ENCODE data around the gene SPDYE16.
"Not testable (repeated sequence)": the region's sequence is repeated elsewhere in the genome, so short reads cannot be mapped to it uniquely, and the experiment has no call there.

SPDYE16 gene

GRCh38 chr7:76549025-76549854, 6.1 kb upstream of the SPDYE16 start:
- DNase-seq, result peak; percentile 80

GRCh38 chr7:76531643-76532042, 11.5 kb downstream of the SPDYE16 start:
- not testable (repeated sequence) for DNase-seq

GRCh38 chr7:76526183-76526582, 16.9 kb downstream of the SPDYE16 start:
- DNase-seq, result not testable (repeated sequence)

GRCh38 chr7:76516932-76517331, 26.2 kb downstream of the SPDYE16 start:
- not testable (repeated sequence) for DNase-seq

GRCh38 chr7:76515999-76516443, 27.1 kb downstream of the SPDYE16 start:
- DNase-seq, result no peak

GRCh38 chr7:76514926-76515771, 27.9 kb downstream of the SPDYE16 start:
- DNase-seq, result no peak

GRCh38 chr7:76513817-76514799, 29.0 kb downstream of the SPDYE16 start:
- DNase-seq, result no peak

GRCh38 chr7:76512941-76513816, 29.9 kb downstream of the SPDYE16 start:
- no peak for DNase-seq

GRCh38 chr7:76511911-76512885, 30.9 kb downstream of the SPDYE16 start:
- DNase-seq, result not testable (repeated sequence)

GRCh38 chr7:76511200-76511910, 31.7 kb downstream of the SPDYE16 start:
- not testable (repeated sequence) for DNase-seq

- no peak for DNase-seq
Measured at GRCh38 chr7:76509931-76510877, 32.9 kb downstream of the SPDYE16 start, which contains the start of gene UPK3B. UPK3B (plus strand) TSS chr7:76510552; CDS start chr7:76510653, 101 bp downstream.

- peak; percentile 99 for DNase-seq
Measured at GRCh38 chr7:76507723-76508406, 35.2 kb downstream of the SPDYE16 start.

- DNase-seq, result not testable (repeated sequence)
Measured at GRCh38 chr7:76506643-76507042, 36.5 kb downstream of the SPDYE16 start.

- no peak for DNase-seq
Measured at GRCh38 chr7:76506081-76506440, 37.0 kb downstream of the SPDYE16 start.

- no peak for DNase-seq
Measured at GRCh38 chr7:76505168-76506080, 37.7 kb downstream of the SPDYE16 start.

Measured in inflammatory macrophage treated with lipopolysaccharide for 4 hours (primary cell).